Common myeloid progenitor, CD34-positive (primary cell): ENCODE measurements around the gene FBXO34.
A peak's percentile ranks its signal among the peaks of the same experiment; 100 is the strongest.

Experiments used
- CTCF ChIA-PET: fragments of 350-600 bp; sonication (Branson Sonifier 250); formaldehyde crosslinking; loops from one replicate; lab custom pipeline; 2021; ENCODE audit warnings: antibody characterized with exemption; lab: Charles Lee
- POLR2A ChIA-PET: fragments of 350-600 bp; sonication (Branson Sonifier 250); formaldehyde crosslinking; loops from one replicate; lab custom pipeline; 2021; ENCODE audit warnings: antibody characterized with exemption; lab: Charles Lee
- DNase-seq, 3 donors: peaks; one replicate each; pipeline versions ENCODE4 v3.0.0 to v3.0.0-alpha.2; 2013
- H3K27ac ChIP-seq, 2 experiments: 1 replicate in 1 of 2; 2 replicates in 1 of 2; pipeline ENCODE4 v1.7.0; 2013; ENCODE audit warnings: inconsistent platforms in 2 of 2, low read length in 2 of 2, mild to moderate bottlenecking in 2 of 2, low read depth in 1 of 2, moderate library complexity in 1 of 2; ENCODE audit not compliant: severe bottlenecking in 2 of 2, insufficient read depth in 1 of 2, poor library complexity in 1 of 2
- H3K27me3 ChIP-seq, 5 experiments: replicated peaks in 2 of 5; 1 replicate in 3 of 5; 2 replicates in 2 of 5; pipeline versions ENCODE4 v1.6.1 to v1.7.0; 2013; ENCODE audit warnings: low read length in 4 of 5, mild to moderate bottlenecking in 2 of 5, moderate library complexity in 2 of 5, inconsistent platforms in 1 of 5; ENCODE audit not compliant: insufficient read depth in 5 of 5, control insufficient read depth in 4 of 5
- H3K36me3 ChIP-seq, 4 experiments: 1 replicate in 2 of 4; 2 replicates in 2 of 4; pipeline versions ENCODE4 v1.6.1 to v1.7.0; 2013; ENCODE audit warnings: low read length in 3 of 4, control low read depth in 1 of 4, mild to moderate bottlenecking in 1 of 4; ENCODE audit not compliant: control insufficient read depth in 4 of 4, insufficient read depth in 4 of 4
- H3K4me1 ChIP-seq, 4 experiments: 1 replicate in 3 of 4; 2 replicates in 1 of 4; pipeline versions ENCODE4 v1.6.1 to v1.7.1; 2013; ENCODE audit warnings: low read length in 3 of 4, mild to moderate bottlenecking in 3 of 4, control low read depth in 1 of 4, inconsistent platforms in 1 of 4, moderate library complexity in 1 of 4; ENCODE audit not compliant: control insufficient read depth in 4 of 4, insufficient read depth in 4 of 4; ENCODE audit errors: control extremely low read depth in 1 of 4
- H3K4me3 ChIP-seq, 7 experiments: 1 replicate in 4 of 7; 2 replicates in 3 of 7; pipeline versions ENCODE4 v1.5.1 to v1.7.0; 2013; ENCODE audit warnings: mild to moderate bottlenecking in 7 of 7, low read length in 6 of 7, moderate library complexity in 6 of 7, inconsistent platforms in 2 of 7, low read depth in 2 of 7, control low read depth in 1 of 7; ENCODE audit not compliant: insufficient read depth in 4 of 7, control insufficient read depth in 1 of 7; ENCODE audit errors: extremely low read depth in 1 of 7
- H3K9me3 ChIP-seq, 5 experiments: 1 replicate in 4 of 5; 2 replicates in 1 of 5; pipeline versions ENCODE4 v1.6.1 to v1.7.1; 2013; ENCODE audit warnings: low read length in 4 of 5, mild to moderate bottlenecking in 2 of 5, inconsistent platforms in 1 of 5, low read depth in 1 of 5, moderate library complexity in 1 of 5; ENCODE audit not compliant: control insufficient read depth in 4 of 5, insufficient read depth in 2 of 5; ENCODE audit errors: control extremely low read depth in 1 of 5
- WGBS: methylation state at CpG from one replicate; pipeline ENCODE4 v1.1.5; 2013; ENCODE audit not compliant: insufficient coverage; 5-methylcytosine and 5-hydroxymethylcytosine counted together

The FBXO34 gene

DNA sequence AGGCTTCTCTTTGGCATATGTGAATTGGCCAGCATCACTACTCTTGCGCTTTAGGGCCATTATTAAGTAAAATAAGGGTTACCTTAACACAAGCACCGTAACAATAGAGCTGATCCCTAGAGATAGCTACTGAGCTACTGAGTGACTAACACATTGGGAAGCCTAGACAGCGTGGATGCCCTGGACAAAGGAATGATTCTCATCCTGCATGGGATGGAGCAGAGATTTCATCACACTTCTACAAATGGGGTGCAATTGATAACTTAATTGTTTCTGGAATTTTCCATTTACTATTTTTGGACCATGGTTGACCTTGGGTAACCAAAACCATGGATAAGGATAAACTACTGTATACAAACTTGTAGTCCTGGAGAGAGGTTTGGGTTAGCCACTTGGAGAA, 57.1 kb downstream of the FBXO34 start:
- Histone ChIP-seq H3K4me3 (no peak overlapping the region), H3K27me3 (no peaks in the 10 kb centered on the region), H3K4me1 (peaks cover 0 to 10% (median 4%) of the 10 kb centered on the region in 4 experiments), H3K9me3 (no peaks in the 10 kb centered on the region), H3K36me3 (no peaks in the 10 kb centered on the region), H3K27ac (no peak overlapping the region)
- no peak for DNase-seq
- WGBS: 100% methylated on average over 3 of the region's 3 CpGs
- ChIA-PET CTCF (interaction anchor here (1.4 to 1.6 kb wide), 2 partner anchors 8 to 26 kb away, joined by 4 to 8 read pairs; no protein-coding TSS in a partner anchor), POLR2A (no interaction called here)

DNA sequence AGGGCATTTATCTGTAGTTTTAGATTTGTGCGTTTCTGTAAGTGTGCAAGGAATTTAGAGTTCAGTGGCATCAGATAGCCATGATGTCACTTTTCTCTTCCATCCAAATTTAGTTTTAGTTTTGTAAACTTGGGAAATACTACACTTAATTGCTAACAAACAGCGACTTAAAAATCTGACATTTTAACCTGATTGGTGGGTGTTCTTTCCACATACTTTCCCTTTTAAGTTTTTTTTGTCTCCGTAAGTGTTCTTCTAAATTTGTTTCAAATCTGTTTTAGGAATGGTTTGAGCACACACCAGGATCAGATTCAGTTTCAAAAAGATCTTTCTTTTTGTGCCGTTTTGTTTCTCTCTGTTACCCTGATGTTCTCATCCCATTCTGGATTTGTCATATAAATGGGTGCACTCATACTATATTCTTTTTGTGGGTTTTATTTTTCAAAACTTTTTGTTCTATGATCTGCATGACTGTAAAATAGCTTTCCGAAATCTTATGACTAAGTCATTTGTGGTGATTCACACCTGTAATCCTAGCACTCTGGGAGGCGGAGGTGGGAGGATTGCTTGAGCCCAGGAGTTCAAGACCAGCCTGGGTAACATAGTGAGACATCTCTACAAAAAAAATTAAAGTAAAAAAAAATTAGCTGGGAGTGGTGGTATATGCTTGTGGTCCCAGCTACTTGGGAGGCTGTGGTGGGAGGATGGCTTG, 58.9 kb downstream of the FBXO34 start:
- Histone ChIP-seq H3K4me1 (peaks cover 0 to 21% (median 8%) of the 10 kb centered on the region in 4 experiments), H3K4me3 (no peak overlapping the region), H3K36me3 (no peaks in the 10 kb centered on the region), H3K27me3 (no peaks in the 10 kb centered on the region), H3K9me3 (no peaks in the 10 kb centered on the region), H3K27ac (no peak overlapping the region)
- WGBS: no CpG with 5 or more reads among the region's 6 CpGs
- CTCF ChIA-PET: interaction anchor here (1.1 kb wide), 1 partner anchor 16 kb away, joined by 3 read pairs; no protein-coding TSS in a partner anchor
- POLR2A ChIA-PET: interaction anchor here (0.5 kb wide), 1 partner anchor 70 kb away, joined by 3 read pairs; no protein-coding TSS in a partner anchor
- no peak for DNase-seq

DNA sequence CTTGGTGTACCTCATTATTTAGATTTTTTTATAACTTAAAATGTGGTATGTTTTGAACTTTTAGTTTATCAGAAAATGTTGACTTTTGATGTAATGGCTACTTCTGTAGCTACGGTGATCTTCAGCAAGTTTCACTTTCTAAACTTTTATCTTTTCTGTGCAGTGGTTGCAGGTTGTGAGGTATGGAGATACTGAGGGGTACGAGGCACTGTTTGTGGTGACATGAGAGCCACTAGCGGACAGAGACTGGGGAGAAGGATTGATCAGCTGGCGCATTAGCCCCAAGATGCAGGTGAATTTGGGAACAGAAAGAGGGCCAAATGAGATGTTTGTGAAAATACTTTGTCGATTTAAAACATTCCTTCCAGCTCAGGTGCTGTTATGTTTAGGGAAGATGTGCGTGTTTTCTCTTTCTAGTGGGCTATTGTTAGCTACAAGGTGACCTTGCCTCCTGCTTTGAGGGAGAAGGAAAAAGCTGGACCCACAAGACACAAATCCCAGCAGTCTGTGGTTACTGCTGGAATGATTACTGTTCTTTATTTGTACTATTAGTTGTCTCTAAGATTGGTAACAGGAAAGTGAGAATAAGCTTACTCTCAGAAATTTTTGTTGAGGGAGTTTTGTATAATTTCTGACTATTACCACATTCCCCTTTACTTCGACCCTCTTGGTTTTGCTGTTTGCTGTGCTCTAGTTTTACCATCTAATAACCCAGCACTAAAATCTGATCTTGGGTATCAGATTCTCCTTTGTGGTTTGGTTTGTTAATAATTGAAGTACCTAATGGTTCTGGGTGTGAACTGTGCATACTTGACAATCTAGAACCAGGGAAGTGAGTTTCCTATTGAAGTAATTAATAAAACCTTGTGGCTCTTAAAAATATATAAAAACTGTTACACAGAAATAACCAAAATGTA, 61.7 kb downstream of the FBXO34 start:
- Histone ChIP-seq H3K9me3 (no peaks in the 10 kb centered on the region), H3K27ac (peak overlapping the region in 1 of 2 experiments; percentile 14), H3K27me3 (no peaks in the 10 kb centered on the region), H3K4me1 (peaks cover 0 to 27% (median 13%) of the 10 kb centered on the region in 4 experiments), H3K4me3 (peak overlapping the region in 3 of 7 experiments; percentile 16 to 60 (median 48)), H3K36me3 (no peaks in the 10 kb centered on the region)
- ChIA-PET POLR2A (interaction anchor here (0.5 to 0.8 kb wide), 3 partner anchors 15 to 57 kb away, joined by 3 to 5 read pairs (median 5); no protein-coding TSS in a partner anchor), CTCF (interaction anchor here (0.7 to 3.1 kb wide), 8 partner anchors 14 to 62 kb away, joined by 3 to 12 read pairs (median 6); partner anchors contain the start of gene FBXO34)
- 70% methylated on average over 6 of the region's 7 CpGs for WGBS
- DNase-seq: peak; percentile 46 to 82 (median 70)

DNA sequence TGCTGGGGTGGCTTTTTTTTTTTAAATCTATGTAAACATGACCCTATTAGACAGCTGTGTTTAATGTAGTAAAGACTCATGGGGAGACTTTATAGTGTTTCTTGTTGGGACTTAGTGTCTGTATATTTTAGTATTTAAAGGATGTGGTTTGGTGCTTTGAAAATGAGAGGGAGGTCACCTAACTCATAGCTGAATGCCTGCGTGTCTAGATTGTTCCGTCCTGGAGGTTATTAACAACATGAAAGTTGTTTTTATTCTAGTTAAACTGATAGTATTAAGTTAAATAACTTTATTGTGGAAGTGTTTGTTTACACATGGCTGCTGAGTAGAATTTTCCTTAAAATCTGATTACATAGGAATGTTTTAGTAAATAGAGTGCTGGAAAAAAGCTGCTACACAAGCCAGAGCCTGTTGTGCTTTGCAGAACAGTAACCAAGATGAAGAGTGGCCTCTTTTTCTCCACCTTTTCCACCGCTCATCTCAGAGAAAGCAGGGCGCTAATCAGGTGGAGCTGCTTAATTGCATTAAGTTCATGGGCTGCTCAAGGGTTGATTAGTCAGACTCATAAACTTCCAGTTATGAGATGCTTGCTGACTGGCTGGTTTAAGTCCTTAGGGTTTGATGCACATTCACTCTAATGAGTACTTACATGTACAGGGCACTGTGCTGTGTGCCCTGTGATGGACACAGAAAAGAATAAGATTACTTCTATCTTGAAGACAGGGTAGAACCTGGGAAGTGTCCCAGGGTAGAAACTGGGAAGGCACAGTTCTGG, 62.7 kb downstream of the FBXO34 start:
- ChIA-PET CTCF (interaction anchor here (1.2 to 3.1 kb wide), 6 partner anchors 13 to 63 kb away, joined by 3 to 12 read pairs (median 7); partner anchors contain the start of gene FBXO34), POLR2A (no interaction called here)
- H3K27ac ChIP-seq: peak overlapping the region in 1 of 2 experiments; percentile 14
- H3K9me3 ChIP-seq: no peaks in the 10 kb centered on the region
- H3K4me3 ChIP-seq: no peak overlapping the region
- peaks cover 0 to 27% (median 13%) of the 10 kb centered on the region in 4 experiments for H3K4me1 ChIP-seq
- 50% methylated on average over 2 of the region's 4 CpGs for WGBS
- H3K36me3 ChIP-seq: no peaks in the 10 kb centered on the region
- peak in 2 of 3 donors; percentile 23 to 51 for DNase-seq
- H3K27me3 ChIP-seq: no peaks in the 10 kb centered on the region

DNA sequence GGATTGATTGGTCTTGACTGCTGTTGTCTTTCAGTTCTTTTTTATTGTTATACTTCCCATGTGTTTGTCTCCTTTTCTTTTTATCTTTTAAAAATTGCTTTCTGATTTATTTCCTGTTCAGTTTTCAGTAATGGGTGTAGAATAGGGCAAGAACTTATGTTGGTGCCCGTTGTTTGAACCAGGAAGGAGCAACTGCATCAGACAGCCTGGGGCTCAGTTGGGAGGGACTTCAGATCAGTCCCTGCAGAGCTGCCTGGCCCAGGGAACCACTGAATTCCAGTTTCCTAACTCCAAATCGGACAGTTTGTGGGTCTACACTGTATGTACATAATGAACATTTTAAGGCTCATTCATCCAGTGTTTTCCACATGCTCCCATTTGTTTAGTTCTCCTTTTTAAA, 64.9 kb downstream of the FBXO34 start:
- Histone ChIP-seq H3K27me3 (no peaks in the 10 kb centered on the region), H3K4me1 (peaks cover 0 to 27% (median 16%) of the 10 kb centered on the region in 4 experiments), H3K27ac (peak overlapping the region in 1 of 2 experiments; percentile 9), H3K9me3 (no peaks in the 10 kb centered on the region), H3K36me3 (no peaks in the 10 kb centered on the region), H3K4me3 (no peak overlapping the region)
- 17% methylated on average over 1 of the region's 2 CpGs for WGBS
- POLR2A ChIA-PET: interaction anchor here (0.5 kb wide), 1 partner anchor 10 kb away, joined by 3 read pairs; no protein-coding TSS in a partner anchor
- CTCF ChIA-PET: interaction anchor here (0.8 kb wide), 1 partner anchor 19 kb away, joined by 3 read pairs; no protein-coding TSS in a partner anchor
- DNase-seq: peak in 1 of 3 donors; percentile 31

DNA sequence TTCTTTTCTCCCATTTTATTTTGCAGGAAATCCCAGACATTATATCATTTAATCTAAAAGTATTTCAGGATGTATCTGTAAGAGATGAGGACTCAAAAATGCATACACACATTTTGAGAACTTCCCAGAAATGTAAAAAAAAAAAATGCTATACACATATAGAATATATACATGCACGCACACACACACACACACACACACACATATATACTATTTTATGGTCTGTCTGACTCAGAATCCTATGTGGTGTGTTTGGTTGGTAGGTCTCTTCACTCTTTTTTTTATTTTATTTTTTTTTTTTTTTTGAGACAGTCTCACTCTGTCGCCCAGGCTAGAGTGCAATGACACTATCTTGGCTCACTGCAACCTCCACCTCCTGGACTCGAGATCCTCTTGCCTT, 65.5 kb downstream of the FBXO34 start:
- Histone ChIP-seq H3K27ac (no peak overlapping the region), H3K4me3 (no peak overlapping the region)
- DNase-seq: no peak

More for the DNA sequence above, 65.5 kb downstream of the FBXO34 start:
- H3K27me3 ChIP-seq: no peaks in the 10 kb centered on the region
- WGBS: no CpG with 5 or more reads among the region's 3 CpGs
- no peaks in the 10 kb centered on the region for H3K9me3 ChIP-seq
- ChIA-PET POLR2A (no interaction called here), CTCF (interaction anchor here (0.8 kb wide), 1 partner anchor 18 kb away, joined by 3 read pairs; no protein-coding TSS in a partner anchor)
- H3K4me1 ChIP-seq: peaks cover 0 to 29% (median 16%) of the 10 kb centered on the region in 4 experiments
- H3K36me3 ChIP-seq: no peaks in the 10 kb centered on the region
